Cerebellar nuclear complex (tissue), 1 donor: Measurements from ENCODE around the gene SLC39A2.

Source experiments
- DNase-seq, 2 experiments: peaks; one replicate each; lab custom pipeline; 2025; lab: John Stamatoyannopoulos, UW

Gene SLC39A2

DNA sequence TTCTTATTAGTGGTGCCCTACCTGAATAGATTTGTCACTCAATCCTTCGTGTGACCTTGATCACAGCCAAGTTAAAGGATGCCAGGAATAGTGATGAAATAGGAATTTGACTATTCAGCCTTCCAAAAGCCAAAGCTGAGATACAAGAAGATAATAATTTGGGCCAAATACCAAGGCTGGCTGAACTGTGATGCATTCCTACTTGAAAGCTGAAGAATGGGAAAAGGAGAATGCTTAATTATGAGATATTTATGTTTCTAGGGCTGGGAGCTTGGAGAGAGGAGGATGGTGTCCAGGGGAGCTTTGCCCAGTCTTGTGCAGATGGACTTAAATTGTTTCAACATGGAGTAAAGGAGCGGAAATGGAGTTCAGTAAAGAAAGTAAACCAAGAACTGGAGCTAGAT lies 48.3 kb downstream of the SLC39A2 start:
- no peak for DNase-seq

DNA sequence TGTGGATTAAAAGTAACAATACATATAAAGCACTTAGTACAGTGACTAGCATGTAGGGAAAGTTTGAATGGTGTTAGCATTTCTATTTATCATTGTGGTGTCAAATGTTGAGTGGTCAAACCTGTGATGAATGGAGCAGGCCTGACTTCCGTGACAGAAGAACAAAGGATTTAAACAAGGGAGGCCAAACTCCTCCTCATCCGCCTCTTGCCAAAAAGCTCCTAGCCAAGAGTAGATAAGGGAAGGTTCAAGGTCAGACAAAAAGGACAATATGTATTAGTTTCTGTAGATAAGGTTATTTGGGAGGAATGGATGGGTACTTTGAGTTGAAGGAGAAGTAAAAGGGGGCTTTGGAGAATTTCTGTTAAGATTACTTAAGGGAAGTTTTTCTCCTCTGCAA lies 49.5 kb downstream of the SLC39A2 start:
- DNase-seq: no peak

- DNase-seq: no peak
Measured at GRCh38 chr14:21049271-21049673, 50.2 kb downstream of the SLC39A2 start.

- no peak for DNase-seq
Measured at GRCh38 chr14:21050597-21050996, 51.5 kb downstream of the SLC39A2 start.
